HG03565 (cell line): ENCODE measurements around the gene NOP53.
"Not testable (repeated sequence)": the region's sequence is repeated elsewhere in the genome, so short reads cannot be mapped to it uniquely, and the experiment has no call there.

ENCODE experiments used
- ATAC-seq: cut with Tn5 transposase; IDR thresholded peaks from one replicate; pipeline ENCODE4 v1.9.1; 2021; ENCODE audit warnings: mild to moderate bottlenecking, moderate library complexity; ENCODE audit not compliant: unreplicated experiment

NOP53 gene

GRCh38 chr19:47752440-47753211, 7.3 kb downstream of the NOP53 start:
- ATAC-seq, result no peak

DNA sequence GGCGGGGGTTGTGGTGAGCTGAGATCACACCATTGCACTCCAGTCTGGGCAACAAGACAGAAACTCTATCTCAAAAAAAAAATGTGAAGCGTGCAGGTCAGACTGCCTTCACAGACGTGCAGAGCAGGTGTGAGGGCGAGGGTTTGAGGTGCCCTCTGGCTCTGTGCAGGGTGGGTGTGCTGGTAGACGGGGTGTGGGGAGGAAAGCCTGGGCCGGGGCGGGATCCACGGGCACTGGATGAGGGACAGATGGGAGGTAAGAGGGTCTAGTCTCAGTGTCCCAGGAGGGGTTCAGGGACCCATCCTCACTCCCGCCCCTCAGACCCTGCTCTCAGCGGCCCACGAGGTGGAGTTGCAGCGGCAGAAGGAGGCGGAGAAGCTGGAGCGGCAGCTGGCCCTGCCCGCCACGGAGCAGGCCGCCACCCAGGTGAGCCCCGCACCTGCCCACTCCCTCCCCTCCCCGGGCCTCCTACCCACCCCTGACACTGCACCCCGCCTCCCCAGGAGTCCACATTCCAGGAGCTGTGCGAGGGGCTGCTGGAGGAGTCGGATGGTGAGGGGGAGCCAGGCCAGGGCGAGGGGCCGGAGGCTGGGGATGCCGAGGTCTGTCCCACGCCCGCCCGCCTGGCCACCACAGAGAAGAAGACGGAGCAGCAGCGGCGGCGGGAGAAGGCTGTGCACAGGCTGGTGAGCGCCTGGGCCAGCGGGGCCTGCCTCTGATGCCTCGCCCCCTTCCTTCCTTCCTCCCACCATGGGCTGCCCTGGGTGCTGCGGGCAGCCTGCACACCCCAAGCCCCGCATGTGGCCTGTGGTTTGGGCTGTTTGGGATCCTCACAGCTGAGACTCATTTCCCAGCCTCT, 9.1 kb downstream of the NOP53 start:
- ATAC-seq, result no peak

DNA sequence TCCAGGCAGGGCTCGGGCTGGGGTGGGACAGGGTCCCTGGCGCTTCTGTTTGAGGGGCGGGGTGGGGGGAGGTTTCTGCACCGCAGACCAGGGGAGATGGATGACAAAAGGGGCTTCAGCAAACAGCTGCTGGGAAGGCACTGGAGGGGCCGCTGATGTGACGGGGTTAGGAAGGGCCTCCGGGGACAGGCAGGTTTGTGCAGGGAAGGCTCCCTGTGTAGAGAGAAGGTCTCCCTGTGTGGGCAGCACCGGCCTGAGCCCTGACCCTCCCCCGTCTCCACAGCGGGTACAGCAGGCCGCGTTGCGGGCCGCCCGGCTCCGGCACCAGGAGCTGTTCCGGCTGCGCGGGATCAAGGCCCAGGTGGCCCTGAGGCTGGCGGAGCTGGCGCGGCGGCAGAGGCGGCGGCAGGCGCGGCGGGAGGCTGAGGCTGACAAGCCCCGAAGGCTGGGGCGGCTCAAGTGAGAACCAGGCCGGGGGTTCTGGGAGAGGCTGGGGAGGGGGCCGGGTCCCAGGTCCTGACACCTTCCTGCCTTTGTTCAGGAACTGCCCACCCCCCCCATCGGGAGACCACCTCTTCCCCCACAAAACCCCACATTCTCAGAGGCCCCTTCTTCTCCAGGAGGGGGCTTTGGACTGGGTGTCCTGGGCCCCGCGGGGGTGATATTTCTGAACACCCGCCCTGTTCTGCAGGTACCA, 9.9 kb downstream of the NOP53 start:
- ATAC-seq, result no peak

GRCh38 chr19:47755762-47756626, 10.6 kb downstream of the NOP53 start:
- no peak for ATAC-seq

- no peak for ATAC-seq
Measured at GRCh38 chr19:47756627-47756929, 11.2 kb downstream of the NOP53 start.

- no peak for ATAC-seq
Measured at GRCh38 chr19:47756953-47757608, 11.7 kb downstream of the NOP53 start.

DNA sequence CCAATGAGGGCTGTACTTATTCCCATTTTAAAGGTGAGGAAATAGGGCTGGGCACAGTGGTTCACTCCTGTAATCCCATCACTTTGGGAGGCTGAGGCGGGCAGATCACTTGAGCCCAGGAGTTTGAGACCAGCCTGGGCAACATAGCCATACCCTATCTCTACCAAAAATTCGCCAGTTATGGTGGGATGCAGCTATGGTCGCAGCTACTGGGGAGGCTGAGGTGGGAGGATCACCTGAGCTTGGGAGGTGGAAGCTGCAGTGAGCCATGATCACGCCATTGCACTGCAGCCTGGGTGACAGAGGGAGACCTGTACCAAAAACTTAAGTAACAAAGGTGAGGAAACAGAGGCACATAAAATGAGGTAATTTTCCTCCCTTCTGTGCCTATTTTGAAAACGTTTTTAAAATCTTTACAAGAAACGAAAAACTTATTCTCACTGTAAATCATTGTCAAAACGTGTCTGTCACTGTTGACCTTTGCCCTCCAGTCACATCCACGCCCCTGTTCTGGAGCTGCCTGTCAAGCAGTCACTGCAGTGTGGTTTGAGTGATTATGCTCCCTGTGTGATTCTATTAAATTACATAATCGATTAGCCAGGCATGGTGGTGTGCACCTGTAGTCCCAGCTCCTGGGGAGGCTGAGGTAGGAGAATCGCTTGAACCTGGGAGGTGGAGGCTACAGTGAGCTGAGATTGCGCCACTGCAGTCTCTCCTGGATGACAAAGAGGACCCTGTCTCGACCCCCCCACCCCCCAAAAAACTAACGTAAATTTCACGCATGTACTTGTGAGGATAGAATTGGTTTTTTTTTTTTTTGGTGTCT, 12.5 kb downstream of the NOP53 start:
- no peak for ATAC-seq

GRCh38 chr19:47758443-47758804, 13.1 kb downstream of the NOP53 start:
- ATAC-seq, result no peak

GRCh38 chr19:47760632-47760999, 15.3 kb downstream of the NOP53 start:
- no peak for ATAC-seq

- no peak for ATAC-seq
Measured at GRCh38 chr19:47761566-47761965, 16.2 kb downstream of the NOP53 start.

GRCh38 chr19:47762151-47762550, 16.8 kb downstream of the NOP53 start:
- no peak for ATAC-seq

- ATAC-seq, result no peak
Measured at GRCh38 chr19:47762615-47763308, 17.4 kb downstream of the NOP53 start.

DNA sequence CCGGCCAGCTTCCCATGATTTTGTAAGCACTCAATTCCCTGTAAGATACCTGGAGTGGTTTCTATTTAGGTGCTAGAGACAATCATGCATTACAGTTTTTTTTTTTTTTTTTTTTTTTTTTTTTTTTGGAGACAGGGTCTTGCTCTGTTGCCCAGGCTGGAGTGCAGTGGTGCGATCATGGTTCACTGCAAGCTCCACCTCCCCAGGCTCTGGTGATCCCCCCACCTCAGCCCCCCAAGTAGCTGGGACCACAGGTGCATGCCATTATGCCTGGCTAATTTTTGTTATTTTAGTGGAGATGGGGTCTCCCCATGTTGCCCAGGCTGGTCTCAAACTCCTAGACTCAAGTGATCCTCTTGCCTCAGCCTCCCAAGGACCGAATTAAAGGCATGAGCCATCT, 19.4 kb downstream of the NOP53 start:
- ATAC-seq, result not testable (repeated sequence)

DNA sequence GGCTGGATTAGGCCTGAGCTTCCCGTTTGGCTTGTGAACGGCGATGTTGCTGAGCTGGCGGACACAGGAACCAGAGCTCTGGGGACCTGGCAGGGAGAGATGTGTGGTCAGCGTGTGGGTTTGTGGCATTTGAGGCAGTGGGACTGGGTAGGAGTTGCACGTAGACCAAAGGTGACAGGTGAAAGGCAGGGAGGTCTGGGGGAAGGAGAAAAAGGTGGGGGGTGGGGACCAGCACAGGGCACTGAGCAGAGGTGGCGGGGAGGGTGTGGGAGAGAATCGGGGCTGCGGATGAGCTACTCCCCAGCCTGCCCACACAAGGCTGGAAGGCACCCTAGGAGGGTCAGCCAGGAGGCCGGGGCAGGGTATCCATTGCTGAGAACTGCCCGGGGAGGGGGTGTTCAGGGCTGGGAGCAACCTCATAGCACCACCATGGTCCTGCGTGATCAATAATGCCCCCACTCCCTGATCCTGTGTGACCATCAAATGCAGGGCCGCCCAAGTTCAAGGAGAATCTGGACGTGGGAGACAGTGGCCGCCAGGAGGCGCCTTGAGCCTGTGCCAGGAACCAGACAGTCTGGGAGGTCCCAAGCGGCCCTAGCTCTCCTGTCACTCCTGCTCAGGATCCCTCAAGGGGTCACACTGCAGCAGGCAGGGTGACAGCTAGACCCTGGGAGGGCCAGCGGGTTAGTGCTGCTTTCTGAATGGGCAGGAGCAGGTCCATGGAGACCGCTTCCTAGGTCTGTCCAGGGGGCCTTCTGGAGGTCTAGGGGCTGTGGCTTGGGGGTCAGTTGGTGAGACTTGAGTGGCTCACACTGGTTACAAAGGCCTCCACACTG, 20.4 kb downstream of the NOP53 start:
- ATAC-seq, result no peak

GRCh38 chr19:47766359-47766620, 20.9 kb downstream of the NOP53 start:
- no peak for ATAC-seq

GRCh38 chr19:47766670-47767069, 21.3 kb downstream of the NOP53 start:
- ATAC-seq, result no peak

DNA sequence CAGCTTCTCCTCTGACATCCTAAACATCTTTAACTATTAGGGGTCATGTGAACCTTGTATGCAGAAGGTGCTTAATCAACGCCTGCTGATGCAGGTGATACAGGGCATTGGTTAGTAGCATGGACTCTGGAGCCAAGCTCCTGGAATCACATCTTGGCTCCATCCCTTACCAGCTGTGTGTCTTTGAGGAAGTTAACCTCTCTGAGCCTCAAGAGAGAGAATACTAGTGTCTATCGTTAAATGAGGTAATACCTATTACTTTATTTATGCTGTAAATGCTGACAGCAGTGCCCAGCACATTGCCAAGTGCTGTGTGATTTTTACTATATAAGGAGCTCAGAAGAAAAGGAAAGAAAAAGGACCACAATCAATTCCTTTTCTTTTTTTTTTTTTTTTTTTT, 22.0 kb downstream of the NOP53 start:
- ATAC-seq, result no peak

GRCh38 chr19:47768604-47769003, 23.3 kb downstream of the NOP53 start:
- no peak for ATAC-seq
